ENCODE measurements around the gene CSTPP1. TPM values are rescaled to one million over a fixed set of nuclear protein-coding genes. Genes with fewer than 3 reads are reported as not detected.

Gene CSTPP1
- total RNA-seq, 1 donor from 2014 or later, result 58.5 TPM

DNA sequence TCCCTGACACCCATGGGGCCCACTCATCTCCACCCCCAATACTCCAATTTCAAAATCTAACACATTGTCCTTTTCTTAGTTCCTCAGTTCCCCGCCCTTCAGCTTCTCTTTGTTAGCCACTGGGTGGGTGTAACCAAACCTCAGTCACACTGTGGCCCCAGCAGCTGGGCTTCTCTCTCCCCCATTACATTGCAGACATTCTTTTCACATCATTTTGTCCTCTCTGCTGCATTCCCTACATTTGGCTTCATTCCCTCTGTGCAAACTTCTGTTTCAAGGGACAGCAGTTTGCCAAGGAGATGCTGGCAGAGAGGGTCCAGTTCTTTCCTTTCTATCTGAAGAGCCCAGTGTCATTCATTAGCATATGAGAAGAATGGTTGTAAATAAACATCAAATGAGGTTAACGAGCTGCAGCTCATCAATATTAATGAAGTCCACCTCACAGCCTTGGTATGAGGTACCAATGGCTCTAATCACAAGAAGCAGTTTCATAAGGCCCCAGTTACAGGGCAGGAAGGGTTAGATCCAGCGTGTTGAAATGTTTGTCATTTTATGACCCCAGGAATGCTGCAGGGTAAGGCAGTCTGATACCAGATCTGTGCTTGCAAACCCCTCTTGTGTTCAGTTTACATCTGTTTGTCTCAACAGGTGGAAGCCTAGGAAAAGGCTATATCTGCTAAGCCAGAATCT lies 167.8 kb downstream of the CSTPP1 start:
- Mint-ChIP-seq H3K36me3 (ENCODE audit: low read depth) (no peaks in the 10 kb centered on the region), H3K9me3 (no peaks in the 10 kb centered on the region), H3K4me1 (peaks cover 64% of the 10 kb centered on the region), H3K27me3 (ENCODE audit: low read depth) (no peaks in the 10 kb centered on the region), H3K4me3 (peak overlapping the region; percentile 13), H3K27ac (ENCODE audit: unreplicated experiment) (peak overlapping the region; percentile 84)
- TF ChIP-seq, protein P1, sequence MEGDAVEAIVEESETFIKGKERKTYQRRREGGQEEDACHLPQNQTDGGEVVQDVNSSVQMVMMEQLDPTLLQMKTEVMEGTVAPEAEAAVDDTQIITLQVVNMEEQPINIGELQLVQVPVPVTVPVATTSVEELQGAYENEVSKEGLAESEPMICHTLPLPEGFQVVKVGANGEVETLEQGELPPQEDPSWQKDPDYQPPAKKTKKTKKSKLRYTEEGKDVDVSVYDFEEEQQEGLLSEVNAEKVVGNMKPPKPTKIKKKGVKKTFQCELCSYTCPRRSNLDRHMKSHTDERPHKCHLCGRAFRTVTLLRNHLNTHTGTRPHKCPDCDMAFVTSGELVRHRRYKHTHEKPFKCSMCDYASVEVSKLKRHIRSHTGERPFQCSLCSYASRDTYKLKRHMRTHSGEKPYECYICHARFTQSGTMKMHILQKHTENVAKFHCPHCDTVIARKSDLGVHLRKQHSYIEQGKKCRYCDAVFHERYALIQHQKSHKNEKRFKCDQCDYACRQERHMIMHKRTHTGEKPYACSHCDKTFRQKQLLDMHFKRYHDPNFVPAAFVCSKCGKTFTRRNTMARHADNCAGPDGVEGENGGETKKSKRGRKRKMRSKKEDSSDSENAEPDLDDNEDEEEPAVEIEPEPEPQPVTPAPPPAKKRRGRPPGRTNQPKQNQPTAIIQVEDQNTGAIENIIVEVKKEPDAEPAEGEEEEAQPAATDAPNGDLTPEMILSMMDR (conservative IDR thresholded peaks at IDR 0.05), result no peak
- no peak for DNase-seq (ENCODE audit: low read depth, low spot score)

DNA sequence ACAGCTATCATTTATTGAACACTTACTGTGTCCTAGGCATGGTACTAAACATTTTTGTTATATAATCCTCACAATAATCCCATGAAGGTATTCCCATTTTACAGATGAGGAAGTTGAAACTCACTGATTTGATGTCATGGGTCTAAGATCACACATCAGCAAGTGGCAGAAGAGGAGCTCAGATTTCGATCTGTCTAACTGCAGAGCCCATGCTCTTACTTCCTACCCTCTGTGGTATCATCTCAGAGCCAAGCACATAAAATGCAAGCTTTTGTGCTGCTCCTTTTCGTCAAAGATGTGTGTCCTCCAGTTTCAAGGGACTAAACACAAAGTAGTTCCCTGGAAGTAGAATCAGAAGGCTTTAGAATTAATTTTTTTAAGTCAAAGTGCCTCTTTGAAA lies 169.0 kb downstream of the CSTPP1 start:
- H3K36me3 Mint-ChIP-seq (ENCODE audit: low read depth), result no peaks in the 10 kb centered on the region
- TF ChIP-seq, protein P1 (conservative IDR thresholded peaks at IDR 0.05), result no peak
- H3K4me3 Mint-ChIP-seq, result no peak overlapping the region
- peaks cover 67% of the 10 kb centered on the region for H3K4me1 Mint-ChIP-seq
- H3K9me3 Mint-ChIP-seq, result no peaks in the 10 kb centered on the region
- no peak for DNase-seq (ENCODE audit: low read depth, low spot score)
- no peak overlapping the region for H3K27ac Mint-ChIP-seq (ENCODE audit: unreplicated experiment)
- no peaks in the 10 kb centered on the region for H3K27me3 Mint-ChIP-seq (ENCODE audit: low read depth)

DNA sequence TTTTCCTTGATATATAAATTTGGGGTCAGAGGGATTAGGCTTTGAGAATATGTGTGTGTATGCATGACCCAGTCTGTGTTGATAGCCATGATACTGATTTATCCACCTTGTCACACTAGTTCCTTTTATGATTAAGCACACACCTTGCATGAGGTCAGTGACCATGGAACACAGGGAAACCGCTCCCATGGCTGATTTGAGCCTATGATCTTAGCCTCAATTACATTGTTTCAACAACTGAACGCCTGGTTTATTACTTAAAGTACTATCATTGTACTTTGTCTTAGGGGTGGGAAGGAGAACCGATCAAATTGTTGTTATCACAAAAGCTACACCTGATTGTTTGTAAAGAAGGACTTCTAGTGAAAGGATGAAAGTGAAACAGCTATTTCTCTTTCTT lies 169.4 kb downstream of the CSTPP1 start:
- H3K27me3 Mint-ChIP-seq (ENCODE audit: low read depth), result no peaks in the 10 kb centered on the region
- peaks cover 67% of the 10 kb centered on the region for H3K4me1 Mint-ChIP-seq
- H3K4me3 Mint-ChIP-seq, result no peak overlapping the region
- TF ChIP-seq, protein P1 (conservative IDR thresholded peaks at IDR 0.05), result no peak
- DNase-seq (ENCODE audit: low read depth, low spot score), result no peak
- H3K27ac Mint-ChIP-seq (ENCODE audit: unreplicated experiment), result no peak overlapping the region
- no peaks in the 10 kb centered on the region for H3K36me3 Mint-ChIP-seq (ENCODE audit: low read depth)
- no peaks in the 10 kb centered on the region for H3K9me3 Mint-ChIP-seq

DNA sequence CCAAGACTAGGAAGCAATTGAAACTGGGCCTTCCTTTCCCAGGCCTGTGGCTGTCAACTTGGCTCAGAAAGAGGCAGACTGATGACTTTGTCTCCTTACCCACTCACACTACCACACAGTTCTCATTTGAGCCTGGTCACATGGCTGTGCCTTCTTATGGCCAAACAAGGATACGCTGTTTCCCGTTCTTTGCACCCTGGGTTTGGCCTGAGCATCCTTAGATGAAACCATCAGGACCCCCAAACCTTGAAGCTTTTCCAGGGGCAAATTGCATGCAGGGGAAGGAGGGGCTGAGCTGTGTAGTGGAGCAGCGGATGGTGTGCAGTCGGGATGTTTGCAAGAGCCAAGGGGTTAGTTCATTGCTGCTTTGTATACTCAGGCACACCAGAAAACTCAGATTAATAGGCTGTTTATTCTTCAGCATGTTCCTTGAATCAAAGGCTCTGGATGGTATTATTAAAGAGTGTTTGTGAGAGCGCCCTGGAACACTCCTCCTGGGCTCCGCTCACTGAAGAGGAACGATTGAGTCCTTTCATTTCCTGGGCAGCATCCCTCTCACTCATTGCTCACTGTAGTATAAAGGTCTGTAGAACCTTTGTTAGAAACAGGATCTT lies 170.3 kb downstream of the CSTPP1 start:
- no peak overlapping the region for H3K27ac Mint-ChIP-seq (ENCODE audit: unreplicated experiment)
- H3K9me3 Mint-ChIP-seq, result no peaks in the 10 kb centered on the region
- TF ChIP-seq, protein P1 (conservative IDR thresholded peaks at IDR 0.05), result no peak
- DNase-seq (ENCODE audit: low read depth, low spot score), result no peak
- no peak overlapping the region for H3K4me3 Mint-ChIP-seq
- no peaks in the 10 kb centered on the region for H3K36me3 Mint-ChIP-seq (ENCODE audit: low read depth)
- H3K4me1 Mint-ChIP-seq, result peaks cover 59% of the 10 kb centered on the region
- no peaks in the 10 kb centered on the region for H3K27me3 Mint-ChIP-seq (ENCODE audit: low read depth)

DNA sequence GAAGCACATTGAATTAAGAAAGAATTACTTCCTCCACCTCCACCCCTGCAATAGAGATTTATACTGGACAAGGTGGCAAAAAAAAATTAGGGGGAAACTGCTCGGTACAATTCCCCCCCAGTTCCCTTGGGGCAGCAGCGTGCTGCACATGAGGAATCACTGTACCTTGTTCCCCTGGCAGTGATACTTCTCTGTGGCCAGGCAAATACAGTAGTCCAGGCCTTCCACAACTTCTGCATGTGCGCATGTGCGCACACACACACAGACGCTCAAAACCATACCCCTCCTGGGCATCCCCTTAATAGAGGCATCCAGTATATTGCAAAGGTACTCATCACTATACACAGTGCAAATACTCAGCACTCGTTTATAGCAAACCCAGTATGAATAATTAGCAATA lies 171.2 kb downstream of the CSTPP1 start:
- Mint-ChIP-seq H3K27me3 (ENCODE audit: low read depth) (no peaks in the 10 kb centered on the region), H3K36me3 (ENCODE audit: low read depth) (no peaks in the 10 kb centered on the region), H3K4me3 (no peak overlapping the region), H3K27ac (ENCODE audit: unreplicated experiment) (no peak overlapping the region), H3K4me1 (peaks cover 51% of the 10 kb centered on the region), H3K9me3 (no peaks in the 10 kb centered on the region)
- DNase-seq (ENCODE audit: low read depth, low spot score), result no peak
- TF ChIP-seq, protein P1 (conservative IDR thresholded peaks at IDR 0.05), result no peak

All from neural crest cell (in vitro differentiated cells).